Islet precursor cell (in vitro differentiated cells): ENCODE data around the gene ARHGEF37.
"Not testable (repeated sequence)": the region's sequence is repeated elsewhere in the genome, so short reads cannot be mapped to it uniquely, and the experiment has no call there.

Source experiments
- DNase-seq: peaks from one replicate; pipeline ENCODE4 v3.0.0-alpha.2; 2018

The ARHGEF37 gene

DNA sequence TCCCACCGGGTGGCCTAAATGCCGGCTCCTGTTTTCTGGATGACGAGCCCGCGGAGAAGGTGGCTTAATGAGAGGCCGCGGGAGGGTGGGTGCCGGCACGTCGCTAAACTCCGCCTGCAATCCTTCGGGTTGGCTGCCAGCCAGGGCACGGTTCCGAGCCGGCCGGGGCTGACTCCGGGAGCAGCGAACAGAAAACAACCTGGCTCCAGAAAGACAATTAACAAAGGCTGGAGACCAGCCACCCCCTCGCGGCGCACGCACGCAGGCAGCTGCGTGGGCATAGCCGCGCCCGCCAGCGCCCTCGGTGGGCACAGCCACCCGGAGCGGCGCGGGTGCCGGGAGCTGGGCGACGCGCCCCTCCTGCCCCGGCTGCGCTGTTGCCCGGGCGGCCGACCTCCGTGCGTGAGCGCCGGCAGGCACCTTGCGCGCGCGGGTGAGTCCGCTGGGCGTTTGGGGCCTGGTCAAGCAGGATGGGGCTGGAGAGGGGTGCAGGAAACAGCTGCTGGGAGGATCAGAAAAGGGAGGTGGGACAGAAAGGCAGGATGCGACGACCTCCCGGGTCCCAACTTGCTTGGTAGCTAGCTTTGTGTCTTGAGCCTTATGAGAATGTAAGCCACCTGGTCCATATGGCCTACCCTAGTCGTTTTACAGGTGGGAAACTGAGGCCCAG lies at the start of gene ARHGEF37:
Gene ARHGEF37 (plus strand): TSS at position 307 of the 670 bp plus-strand sequence. CDS start 16,272 bp downstream, outside the sequence.
- DNase-seq = peak; percentile 74

- DNase-seq = no peak
These were observed 48.9 kb upstream of the ARHGEF37 start for GRCh38 chr5:149532413-149532812.

DNA sequence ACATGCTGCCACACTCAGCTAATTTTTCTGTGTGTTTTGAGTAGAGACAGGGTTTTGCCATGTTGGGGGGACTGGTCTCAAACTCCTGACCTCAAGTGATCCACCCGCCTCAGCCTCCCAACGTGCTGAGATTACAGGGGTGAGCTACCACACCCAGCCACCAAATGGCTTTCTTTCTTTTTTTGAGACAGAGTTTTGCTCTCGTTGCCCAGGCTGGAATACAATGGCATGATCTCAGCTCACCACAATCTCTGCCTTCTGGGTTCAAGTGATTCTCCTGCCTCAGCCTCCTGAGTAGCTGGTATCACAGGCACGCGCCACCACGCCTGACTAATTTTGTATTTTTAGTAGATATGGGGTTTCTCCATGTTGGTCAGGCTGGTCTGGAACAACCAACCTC lies 45.5 kb upstream of the ARHGEF37 start:
- DNase-seq = not testable (repeated sequence)

- no peak for DNase-seq
These were observed 43.8 kb upstream of the ARHGEF37 start for GRCh38 chr5:149537374-149537975.

DNA sequence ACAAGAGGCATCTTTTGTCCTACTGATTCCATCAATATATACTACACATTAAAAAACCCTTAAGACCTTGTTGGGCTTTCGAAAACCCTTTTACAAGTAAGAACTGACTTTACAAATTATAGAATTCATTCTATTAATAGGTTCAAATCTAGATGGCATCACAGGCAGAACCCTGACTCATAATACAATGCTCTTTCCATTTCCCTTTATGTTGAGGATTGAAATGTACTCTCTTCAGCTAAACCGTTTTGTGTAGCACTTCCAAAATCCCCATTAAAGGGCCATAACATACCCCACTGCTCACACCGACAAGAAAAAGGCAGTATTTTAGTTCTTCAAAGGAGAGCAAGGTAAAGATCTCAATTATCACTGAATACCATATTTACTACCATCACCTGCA lies 41.2 kb upstream of the ARHGEF37 start:
- no peak for DNase-seq

- DNase-seq = no peak
These were observed 39.4 kb upstream of the ARHGEF37 start for GRCh38 chr5:149541893-149542292.

- no peak for DNase-seq
These were observed 37.8 kb upstream of the ARHGEF37 start for GRCh38 chr5:149543361-149544027.

GRCh38 chr5:149544028-149544420 lies 37.3 kb upstream of the ARHGEF37 start:
- no peak for DNase-seq

- DNase-seq = no peak
These were observed 36.0 kb upstream of the ARHGEF37 start for GRCh38 chr5:149545327-149545726.

DNA sequence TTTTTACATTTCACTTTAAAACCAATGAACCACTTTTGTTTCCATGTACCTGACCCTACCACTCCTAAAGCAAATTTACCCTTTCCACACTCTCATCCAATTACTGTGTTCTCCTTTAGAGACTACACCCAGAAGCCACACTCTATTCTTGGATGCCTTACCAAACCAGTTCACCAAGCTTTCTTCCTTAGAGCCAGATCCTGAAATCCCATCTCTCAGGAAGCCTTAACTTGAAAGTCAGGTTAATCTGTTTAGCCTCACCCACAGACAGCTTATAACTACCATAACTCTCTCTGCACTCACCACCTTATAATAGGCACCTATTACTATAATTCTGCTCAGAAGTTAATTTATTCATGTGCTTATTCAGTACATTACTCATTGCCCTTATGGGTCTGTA lies 34.3 kb upstream of the ARHGEF37 start:
- no peak for DNase-seq

- DNase-seq = peak; percentile 64
These were observed 31.6 kb upstream of the ARHGEF37 start for GRCh38 chr5:149549461-149550267.

DNA sequence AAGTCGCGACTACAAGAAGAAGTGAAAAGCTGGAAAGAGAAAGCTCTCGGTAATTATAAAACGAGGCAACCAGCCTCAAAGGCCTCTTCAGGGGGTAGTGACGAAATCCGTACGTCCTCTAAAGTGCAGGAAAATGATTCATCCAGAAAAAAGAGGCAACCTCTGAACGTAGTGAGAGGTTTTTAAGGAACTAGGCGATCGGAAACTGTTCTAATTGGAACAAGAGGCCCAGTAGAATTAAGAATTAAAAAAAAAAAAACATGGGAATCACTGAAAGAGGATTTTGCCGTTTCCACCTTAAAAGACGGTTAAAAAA lies 31.1 kb upstream of the ARHGEF37 start:
- no peak for DNase-seq

DNA sequence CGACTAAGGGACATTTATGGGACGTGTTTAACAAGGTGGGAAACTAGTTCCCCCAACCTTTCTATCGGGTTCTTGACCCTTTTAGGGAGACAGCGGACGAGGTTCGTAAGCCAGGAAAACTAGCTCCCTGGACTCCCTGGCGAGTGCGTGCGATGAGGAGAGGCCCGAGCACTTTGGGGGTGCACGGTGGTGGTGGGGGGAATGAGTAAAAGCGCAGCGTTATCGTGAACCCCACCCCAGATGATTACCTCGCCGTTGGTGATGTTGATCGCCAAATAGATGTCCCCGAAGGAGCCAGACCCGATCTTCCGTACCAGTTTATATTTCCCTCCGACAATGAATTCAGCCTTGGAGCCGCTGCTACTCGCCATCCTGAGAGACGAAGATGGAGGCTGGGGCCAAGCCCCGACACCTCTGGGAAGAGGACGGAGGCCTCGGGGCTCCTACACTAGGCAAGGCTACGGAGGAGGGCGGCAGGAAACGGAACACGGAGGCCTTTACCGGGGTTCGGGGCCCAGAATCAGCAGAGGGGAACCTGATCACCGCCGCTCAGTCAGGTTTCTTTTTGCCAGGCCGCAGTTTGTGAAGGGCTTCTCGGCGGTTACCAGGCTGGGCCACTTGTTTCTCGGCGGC lies 30.6 kb upstream of the ARHGEF37 start:
- no peak for DNase-seq

GRCh38 chr5:149551227-149552037 lies 29.9 kb upstream of the ARHGEF37 start, which contains the start of gene CSNK1A1:
Gene CSNK1A1 (minus strand): TSS chr5:149551439. CDS start chr5:149550964, 475 bp downstream.
- DNase-seq = peak; percentile 99

DNA sequence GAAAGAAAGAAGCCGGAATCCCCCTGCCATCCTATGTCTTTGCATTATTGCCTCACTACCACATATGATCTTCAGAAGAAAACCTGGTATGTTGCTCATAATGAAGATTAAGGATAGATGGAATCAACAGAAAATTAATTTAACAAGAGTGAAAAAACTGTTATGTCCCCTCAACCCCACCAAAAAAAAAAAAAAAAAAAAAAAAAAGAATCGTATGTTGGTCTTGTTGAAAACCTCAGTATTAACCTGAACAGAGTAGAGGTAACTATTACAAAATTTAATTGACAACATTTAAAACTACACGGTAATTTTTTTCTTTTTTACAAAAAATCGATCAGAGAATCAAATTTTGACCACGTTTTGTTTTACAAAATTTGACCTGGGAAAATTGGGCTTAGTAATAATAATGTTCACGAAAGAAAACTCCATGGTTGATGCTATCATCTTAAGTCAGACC lies 29.2 kb upstream of the ARHGEF37 start:
- DNase-seq = no peak

DNA sequence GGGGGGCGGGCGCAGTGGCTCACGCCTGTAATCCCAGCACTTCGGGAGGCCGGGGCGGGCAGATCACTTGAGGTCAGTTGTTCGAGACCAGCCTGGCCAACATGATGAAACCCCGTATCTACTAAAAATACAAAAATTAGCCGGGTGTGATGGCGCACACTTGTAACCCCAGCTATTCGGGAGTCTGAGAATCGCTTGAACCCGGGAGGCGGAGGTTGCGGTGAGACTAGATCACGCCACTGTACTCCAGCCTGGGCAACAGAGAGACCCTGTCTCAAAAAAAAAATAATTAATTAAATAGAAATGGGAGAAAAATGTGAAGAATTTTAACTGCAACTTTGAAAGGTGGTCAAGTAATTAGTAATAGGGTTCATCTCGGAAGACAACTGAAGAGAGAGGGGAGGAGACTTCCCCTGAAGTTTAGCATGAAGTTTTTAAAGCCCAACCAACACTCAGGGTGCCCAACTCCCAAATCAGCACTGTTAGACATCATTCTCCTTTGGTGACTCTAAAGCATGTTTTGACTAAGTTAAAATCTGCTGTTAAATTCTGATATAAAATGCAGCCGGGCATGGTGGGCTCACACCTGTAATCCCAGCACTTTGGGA lies 28.6 kb upstream of the ARHGEF37 start:
- DNase-seq = no peak

- no peak for DNase-seq
These were observed 21.6 kb upstream of the ARHGEF37 start for GRCh38 chr5:149559706-149560105.

GRCh38 chr5:149561848-149562247 lies 19.4 kb upstream of the ARHGEF37 start:
- DNase-seq = peak; percentile 81

DNA sequence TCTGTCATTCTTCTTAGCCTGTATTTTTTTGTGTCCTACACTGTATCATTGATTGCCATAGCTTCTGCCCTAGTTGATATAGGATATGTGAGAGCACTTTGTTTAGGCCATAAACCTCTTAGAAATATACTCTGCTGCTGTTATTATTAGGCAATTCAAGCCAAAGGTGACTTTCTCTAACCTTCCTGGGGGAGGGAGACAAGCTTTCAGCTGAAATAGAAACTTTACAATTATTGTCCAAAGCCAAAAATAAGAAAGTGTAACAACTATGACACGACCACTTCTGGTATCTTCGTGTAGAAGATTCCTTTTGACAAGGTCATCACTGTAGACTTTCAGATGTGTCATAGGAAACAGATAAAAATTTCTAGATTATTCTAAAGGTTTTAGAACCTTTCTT lies 17.8 kb upstream of the ARHGEF37 start:
- no peak for DNase-seq

DNA sequence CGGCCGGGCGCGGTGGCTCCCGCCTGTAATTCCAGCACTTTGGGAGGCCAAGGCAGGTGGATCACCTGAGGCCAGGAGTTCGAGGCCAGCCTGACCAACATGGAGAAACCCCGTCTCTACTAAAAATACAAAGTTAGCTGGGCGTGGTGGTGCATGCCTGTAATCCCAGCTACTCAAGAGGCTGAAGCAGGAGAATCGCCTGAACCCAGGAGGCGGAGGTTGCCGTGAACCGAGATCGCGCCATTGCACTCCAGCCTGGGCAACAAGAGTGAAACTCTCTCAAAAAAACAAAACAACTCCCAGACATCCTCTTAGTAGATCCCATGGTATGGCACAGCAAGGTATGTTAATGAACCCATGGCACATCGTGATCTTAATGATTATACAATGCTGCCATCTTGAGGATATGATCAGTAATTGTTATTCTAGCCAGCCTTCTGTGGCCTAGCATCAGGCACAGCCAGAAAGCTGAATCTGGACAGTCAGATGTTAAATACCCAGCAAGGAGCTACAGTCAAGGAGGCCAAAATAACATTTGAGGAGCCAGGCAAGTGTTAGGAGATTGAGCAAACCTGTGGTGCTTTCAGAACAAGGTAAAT lies 16.7 kb upstream of the ARHGEF37 start:
- DNase-seq = peak; percentile 65

- DNase-seq = no peak
These were observed 14.1 kb upstream of the ARHGEF37 start for GRCh38 chr5:149567226-149567625.
